SK-N-SH treated with all-trans-retinoic acid at 6 μM for 48 hours (cell line): Measurements from ENCODE around the gene TMOD3.

ENCODE experiments used
- BACH2 ChIP-seq: fragments of 250-450 bp; sonication (Bioruptor Pico); IDR thresholded peaks from 2 replicates; pipeline ENCODE4 v1.9.0; 2021; ENCODE audit warnings: mild to moderate bottlenecking, borderline replicate concordance
- ISL1 ChIP-seq: fragments of 250-450 bp; sonication (Bioruptor Pico); IDR thresholded peaks from 2 replicates; pipeline ENCODE4 v2.1.2; 2022; ENCODE audit warnings: mild to moderate bottlenecking, moderate library complexity
- OSR1 ChIP-seq: fragments of 250-450 bp; sonication (Bioruptor Pico); IDR thresholded peaks from 2 replicates; pipeline ENCODE4 v1.8.0; 2022; ENCODE audit warnings: moderate library complexity, mild to moderate bottlenecking, inconsistent platforms
- PATZ1 ChIP-seq: fragments of 250-450 bp; sonication (Bioruptor Pico); IDR thresholded peaks from 2 replicates; pipeline ENCODE4 v1.8.0; 2020; ENCODE audit warnings: mild to moderate bottlenecking, moderate library complexity, borderline replicate concordance
- PPARA ChIP-seq: fragments of 250-450 bp; sonication (Bioruptor Pico); IDR thresholded peaks from 2 replicates; pipeline ENCODE4 v1.5.0; 2020; ENCODE audit warnings: mild to moderate bottlenecking, borderline replicate concordance
- RARB ChIP-seq: fragments of 250-450 bp; sonication (Bioruptor Pico); IDR thresholded peaks from 2 replicates; pipeline ENCODE4 v1.8.0; 2021; ENCODE audit warnings: mild to moderate bottlenecking, moderate library complexity
- SNAI2 ChIP-seq: fragments of 250-450 bp; sonication (Bioruptor Pico); IDR thresholded peaks from 2 replicates; pipeline ENCODE4 v1.5.0; 2020; ENCODE audit warnings: mild to moderate bottlenecking, moderate library complexity
- TSHZ2 ChIP-seq: fragments of 250-450 bp; sonication (Bioruptor Pico); IDR thresholded peaks from 2 replicates; pipeline ENCODE4 v1.5.0; 2020; ENCODE audit warnings: mild to moderate bottlenecking, moderate library complexity
- ZC3H10 ChIP-seq: fragments of 250-450 bp; sonication (Bioruptor Pico); IDR thresholded peaks from 2 replicates; pipeline ENCODE4 v1.5.1; 2021; ENCODE audit warnings: mild to moderate bottlenecking, moderate library complexity
- ZFP3 ChIP-seq: fragments of 250-450 bp; sonication (Bioruptor Pico); IDR thresholded peaks from 2 replicates; pipeline ENCODE4 v1.5.0; 2020; ENCODE audit warnings: mild to moderate bottlenecking, moderate library complexity
- ZNF565 ChIP-seq: fragments of 450-650 bp; formaldehyde crosslinking; conservative IDR thresholded peaks from 2 replicates; pipeline ENCODE4 v1.5.0; 2020; ENCODE audit warnings: low read depth, mild to moderate bottlenecking, moderate library complexity
- ZNF8 ChIP-seq: fragments of 450-650 bp; formaldehyde crosslinking; IDR thresholded peaks from 2 replicates; pipeline ENCODE4 v1.5.0; 2020; ENCODE audit warnings: mild to moderate bottlenecking, moderate library complexity
- TF ChIP-seq, protein P1 (sequence below): fragments of 250-450 bp; sonication (Bioruptor Pico); IDR thresholded peaks from 2 replicates; pipeline ENCODE4 v1.8.0; 2021; ENCODE audit warnings: low read depth, mild to moderate bottlenecking, moderate library complexity, borderline replicate concordance
- TF ChIP-seq, protein P2 (sequence below): fragments of 250-450 bp; sonication (Bioruptor Pico); IDR thresholded peaks from 2 replicates; pipeline ENCODE4 v1.5.1; 2020; ENCODE audit warnings: low read depth, mild to moderate bottlenecking, moderate library complexity

DNA sequence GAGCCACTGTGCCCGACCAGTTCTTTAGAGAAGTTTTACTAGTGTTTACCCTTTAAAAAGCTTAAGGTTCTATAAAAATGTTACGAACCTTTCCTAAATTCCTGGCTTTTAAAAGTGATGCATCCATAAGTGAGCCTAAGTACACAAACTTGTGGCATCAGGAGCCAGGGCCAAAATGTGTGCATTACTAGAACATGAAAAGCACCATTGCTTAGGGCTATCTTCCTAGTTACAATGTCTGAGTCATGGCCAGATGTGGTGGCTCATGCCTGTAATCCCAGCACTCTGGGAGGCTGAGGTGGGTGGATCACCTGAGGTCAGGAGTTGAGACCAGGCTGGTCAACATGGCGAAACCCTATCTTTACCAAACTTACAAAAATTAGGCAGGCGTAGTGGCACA lies 102.2 kb downstream of the TMOD3 start:
- TF ChIP-seq PATZ1 (CRISPR knock-in tag), result no peak
- TF ChIP-seq ZFP3, result no peak
- no peak for TF ChIP-seq ZC3H10 (CRISPR knock-in tag)
- TF ChIP-seq BACH2 (CRISPR knock-in tag), result no peak
- TF ChIP-seq SNAI2 (CRISPR knock-in tag), result no peak
- TF ChIP-seq ISL1 (CRISPR knock-in tag), result no peak
- no peak for TF ChIP-seq RARB (CRISPR knock-in tag)
- TF ChIP-seq ZNF565 (CRISPR knock-in tag), result no peak
- TF ChIP-seq ZNF8 (CRISPR knock-in tag), result no peak
- TF ChIP-seq PPARA (CRISPR knock-in tag), result no peak
- TF ChIP-seq, protein P1, sequence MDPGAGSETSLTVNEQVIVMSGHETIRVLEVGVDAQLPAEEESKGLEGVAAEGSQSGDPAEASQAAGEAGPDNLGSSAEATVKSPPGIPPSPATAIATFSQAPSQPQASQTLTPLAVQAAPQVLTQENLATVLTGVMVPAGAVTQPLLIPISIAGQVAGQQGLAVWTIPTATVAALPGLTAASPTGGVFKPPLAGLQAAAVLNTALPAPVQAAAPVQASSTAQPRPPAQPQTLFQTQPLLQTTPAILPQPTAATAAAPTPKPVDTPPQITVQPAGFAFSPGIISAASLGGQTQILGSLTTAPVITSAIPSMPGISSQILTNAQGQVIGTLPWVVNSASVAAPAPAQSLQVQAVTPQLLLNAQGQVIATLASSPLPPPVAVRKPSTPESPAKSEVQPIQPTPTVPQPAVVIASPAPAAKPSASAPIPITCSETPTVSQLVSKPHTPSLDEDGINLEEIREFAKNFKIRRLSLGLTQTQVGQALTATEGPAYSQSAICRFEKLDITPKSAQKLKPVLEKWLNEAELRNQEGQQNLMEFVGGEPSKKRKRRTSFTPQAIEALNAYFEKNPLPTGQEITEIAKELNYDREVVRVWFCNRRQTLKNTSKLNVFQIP, result no peak
- TF ChIP-seq TSHZ2, result no peak
- TF ChIP-seq, protein P2, sequence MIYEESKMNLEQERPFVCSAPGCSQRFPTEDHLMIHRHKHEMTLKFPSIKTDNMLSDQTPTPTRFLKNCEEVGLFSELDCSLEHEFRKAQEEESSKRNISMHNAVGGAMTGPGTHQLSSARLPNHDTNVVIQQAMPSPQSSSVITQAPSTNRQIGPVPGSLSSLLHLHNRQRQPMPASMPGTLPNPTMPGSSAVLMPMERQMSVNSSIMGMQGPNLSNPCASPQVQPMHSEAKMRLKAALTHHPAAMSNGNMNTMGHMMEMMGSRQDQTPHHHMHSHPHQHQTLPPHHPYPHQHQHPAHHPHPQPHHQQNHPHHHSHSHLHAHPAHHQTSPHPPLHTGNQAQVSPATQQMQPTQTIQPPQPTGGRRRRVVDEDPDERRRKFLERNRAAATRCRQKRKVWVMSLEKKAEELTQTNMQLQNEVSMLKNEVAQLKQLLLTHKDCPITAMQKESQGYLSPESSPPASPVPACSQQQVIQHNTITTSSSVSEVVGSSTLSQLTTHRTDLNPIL (CRISPR knock-in tag), result no peak
- no peak for TF ChIP-seq OSR1 (CRISPR knock-in tag)
